ENCODE measurements around the gene RAX2.

The RAX2 gene

GRCh38 chr19:3774621-3775373 is 2.8 kb upstream of the RAX2 start:
- no peak for TF ChIP-seq CTCF (conservative IDR thresholded peaks at IDR 0.05)
- H3K27ac ChIP-seq, result no peak overlapping the region

- no peak overlapping the region for H3K27ac ChIP-seq
- TF ChIP-seq CTCF (conservative IDR thresholded peaks at IDR 0.05), result no peak
These were observed 1.9 kb upstream of the RAX2 start for GRCh38 chr19:3773814-3774515.

GRCh38 chr19:3771000-3771905 is 775 bp downstream of the RAX2 start:
- no peak overlapping the region for H3K27ac ChIP-seq
- no peak for TF ChIP-seq CTCF (conservative IDR thresholded peaks at IDR 0.05)

GRCh38 chr19:3770136-3770999 is 1.7 kb downstream of the RAX2 start:
- H3K27ac ChIP-seq, result no peak overlapping the region

GRCh38 chr19:3769494-3769893 is 2.5 kb downstream of the RAX2 start:
- no peak for TF ChIP-seq CTCF (conservative IDR thresholded peaks at IDR 0.05)
- H3K27ac ChIP-seq, result no peak overlapping the region

More at GRCh38 chr19:3770136-3770999, 1.7 kb downstream of the RAX2 start:
- no peak for TF ChIP-seq CTCF (conservative IDR thresholded peaks at IDR 0.05)

GRCh38 chr19:3768748-3769099 is 3.3 kb downstream of the RAX2 start:
- TF ChIP-seq CTCF (conservative IDR thresholded peaks at IDR 0.05), result no peak
- no peak overlapping the region for H3K27ac ChIP-seq
